Type B pancreatic cell (in vitro differentiated cells): ENCODE data around the gene TEDC1. TPM values are rescaled to one million over a fixed set of nuclear protein-coding genes. Genes with fewer than 3 reads are reported as not detected.

ENCODE experiments used
- DNase-seq: peaks from one replicate; pipeline ENCODE4 v3.0.0; 2021; ENCODE audit warnings: mixed read lengths; ENCODE audit not compliant: unreplicated experiment; ENCODE audit errors: extremely low spot score
- H3K27ac Mint-ChIP-seq: 2 replicates; pipeline ENCODE4 v1.8.0; 2021; ENCODE audit warnings: mild to moderate bottlenecking, mixed read lengths
- H3K27me3 Mint-ChIP-seq: 2 replicates; pipeline ENCODE4 v1.8.0; 2021; ENCODE audit warnings: mixed read lengths
- H3K36me3 Mint-ChIP-seq: 2 replicates; pipeline ENCODE4 v1.8.0; 2021; ENCODE audit warnings: mixed read lengths
- H3K4me1 Mint-ChIP-seq: one replicate; pipeline ENCODE4 v1.8.0; 2021; ENCODE audit warnings: mixed read lengths; ENCODE audit not compliant: unreplicated experiment
- H3K4me3 Mint-ChIP-seq: 2 replicates; pipeline ENCODE4 v1.8.0; 2021; ENCODE audit warnings: mild to moderate bottlenecking, mixed read lengths
- H3K9me3 Mint-ChIP-seq: 2 replicates; pipeline ENCODE4 v1.8.0; 2021; ENCODE audit warnings: mixed read lengths
- total RNA-seq: library from RNA; stranded (reverse); gene quantifications from 2 replicates; pipeline ENCODE4 v1.2.1, GENCODE V29; 2021; ENCODE audit warnings: low replicate concordance
- TF ChIP-seq, protein P1 (sequence below): fragments of 200-600 bp; sonication (generic); conservative IDR thresholded peaks from 2 replicates; pipeline ENCODE4 v1.5.0; 2021; ENCODE audit warnings: antibody characterized with exemption, mild to moderate bottlenecking

TEDC1 gene
- total RNA-seq, 1 donor from 2014 or later, result 22.1 TPM

DNA sequence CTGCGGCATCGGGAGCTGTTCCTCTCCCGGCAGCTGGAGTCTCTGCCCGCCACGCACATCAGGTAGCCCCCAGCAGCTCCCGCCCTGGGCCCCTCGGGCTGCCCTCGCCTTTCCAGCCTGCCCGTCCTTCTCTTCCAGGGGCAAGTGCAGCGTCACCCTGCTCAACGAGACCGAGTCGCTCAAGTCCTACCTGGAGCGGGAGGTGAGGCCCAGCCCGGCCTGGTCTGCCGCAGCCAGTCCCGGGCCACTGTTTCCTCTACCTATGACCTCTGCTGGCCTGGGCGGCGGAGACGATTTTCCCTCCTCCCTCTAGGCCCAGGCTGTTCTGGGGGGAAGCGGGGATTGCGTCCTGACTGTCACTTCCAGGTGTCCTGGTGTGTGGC is 40.9 kb upstream of the TEDC1 start:
- Mint-ChIP-seq H3K36me3 (peaks cover 4% of the 10 kb centered on the region), H3K27me3 (no peaks in the 10 kb centered on the region), H3K4me3 (no peak overlapping the region), H3K27ac (no peak overlapping the region), H3K9me3 (no peaks in the 10 kb centered on the region), H3K4me1 (no peaks in the 10 kb centered on the region)
- TF ChIP-seq, protein P1, sequence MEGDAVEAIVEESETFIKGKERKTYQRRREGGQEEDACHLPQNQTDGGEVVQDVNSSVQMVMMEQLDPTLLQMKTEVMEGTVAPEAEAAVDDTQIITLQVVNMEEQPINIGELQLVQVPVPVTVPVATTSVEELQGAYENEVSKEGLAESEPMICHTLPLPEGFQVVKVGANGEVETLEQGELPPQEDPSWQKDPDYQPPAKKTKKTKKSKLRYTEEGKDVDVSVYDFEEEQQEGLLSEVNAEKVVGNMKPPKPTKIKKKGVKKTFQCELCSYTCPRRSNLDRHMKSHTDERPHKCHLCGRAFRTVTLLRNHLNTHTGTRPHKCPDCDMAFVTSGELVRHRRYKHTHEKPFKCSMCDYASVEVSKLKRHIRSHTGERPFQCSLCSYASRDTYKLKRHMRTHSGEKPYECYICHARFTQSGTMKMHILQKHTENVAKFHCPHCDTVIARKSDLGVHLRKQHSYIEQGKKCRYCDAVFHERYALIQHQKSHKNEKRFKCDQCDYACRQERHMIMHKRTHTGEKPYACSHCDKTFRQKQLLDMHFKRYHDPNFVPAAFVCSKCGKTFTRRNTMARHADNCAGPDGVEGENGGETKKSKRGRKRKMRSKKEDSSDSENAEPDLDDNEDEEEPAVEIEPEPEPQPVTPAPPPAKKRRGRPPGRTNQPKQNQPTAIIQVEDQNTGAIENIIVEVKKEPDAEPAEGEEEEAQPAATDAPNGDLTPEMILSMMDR, result no peak
- no peak for DNase-seq

DNA sequence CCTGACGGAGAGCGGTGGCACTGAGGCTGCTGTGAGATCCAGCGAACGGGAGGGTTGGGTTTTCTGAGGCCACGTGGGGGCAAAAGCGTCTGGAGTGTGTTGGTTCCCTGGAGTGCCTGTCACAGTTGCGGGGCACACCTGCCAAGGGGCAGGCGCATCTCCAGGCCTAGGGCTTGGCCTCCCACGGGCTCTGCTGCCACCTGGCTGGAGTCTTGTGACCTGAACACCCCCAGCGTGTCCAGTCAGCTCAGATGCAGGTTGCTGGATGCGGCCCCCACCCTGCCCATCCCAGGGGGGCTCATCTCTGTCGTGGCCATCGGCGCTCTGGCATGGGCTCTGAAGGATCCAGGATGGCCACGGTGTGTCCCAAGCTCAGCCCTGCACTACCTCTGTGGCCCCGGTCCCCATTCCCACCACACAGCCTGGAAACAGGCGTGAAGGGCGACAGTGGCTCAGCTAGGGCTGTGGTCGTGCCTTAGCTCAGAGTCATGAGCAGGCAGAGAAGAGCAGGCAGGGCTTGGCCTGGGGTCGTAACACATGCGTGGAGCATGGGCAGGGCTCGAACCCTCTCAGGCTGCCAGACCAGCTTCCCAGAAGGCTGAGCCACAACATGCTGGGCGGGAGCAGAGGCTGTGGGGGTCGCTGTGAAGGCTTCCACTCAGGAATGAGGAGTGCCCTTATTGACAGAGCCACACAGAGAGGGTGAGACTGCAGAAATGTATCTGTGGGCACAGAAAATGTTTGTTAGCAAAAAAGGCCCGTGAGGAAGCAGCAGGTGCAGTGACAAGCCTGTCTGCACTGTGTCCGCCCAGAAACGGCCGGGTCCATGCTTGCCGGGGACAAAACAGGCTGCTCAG is 40.0 kb upstream of the TEDC1 start:
- no peak overlapping the region for H3K27ac Mint-ChIP-seq
- H3K36me3 Mint-ChIP-seq, result peaks cover 4% of the 10 kb centered on the region
- no peaks in the 10 kb centered on the region for H3K9me3 Mint-ChIP-seq
- TF ChIP-seq, protein P1, result no peak
- H3K4me1 Mint-ChIP-seq, result no peaks in the 10 kb centered on the region
- H3K4me3 Mint-ChIP-seq, result no peak overlapping the region
- no peaks in the 10 kb centered on the region for H3K27me3 Mint-ChIP-seq
- no peak for DNase-seq

DNA sequence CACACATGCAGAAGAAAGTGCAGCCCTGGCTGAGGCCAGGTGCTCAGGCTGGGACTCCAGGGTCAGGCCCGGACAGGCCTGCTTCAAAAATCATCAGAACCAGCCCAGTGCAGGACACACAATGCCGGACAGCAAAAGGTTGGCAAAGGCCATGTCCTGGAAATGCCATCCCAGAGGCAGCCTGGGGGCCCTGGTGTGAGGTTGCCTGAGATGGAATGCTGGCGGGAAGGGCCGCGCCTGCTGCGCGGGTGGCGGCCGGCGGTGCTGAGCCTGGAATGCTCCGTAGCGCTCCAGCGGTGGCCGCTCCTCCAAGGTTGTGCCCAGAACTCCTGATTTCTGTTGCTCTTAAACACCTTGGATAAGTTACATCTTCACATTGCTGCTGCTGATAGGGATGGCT is 38.1 kb upstream of the TEDC1 start:
- no peak overlapping the region for H3K27ac Mint-ChIP-seq

DNA sequence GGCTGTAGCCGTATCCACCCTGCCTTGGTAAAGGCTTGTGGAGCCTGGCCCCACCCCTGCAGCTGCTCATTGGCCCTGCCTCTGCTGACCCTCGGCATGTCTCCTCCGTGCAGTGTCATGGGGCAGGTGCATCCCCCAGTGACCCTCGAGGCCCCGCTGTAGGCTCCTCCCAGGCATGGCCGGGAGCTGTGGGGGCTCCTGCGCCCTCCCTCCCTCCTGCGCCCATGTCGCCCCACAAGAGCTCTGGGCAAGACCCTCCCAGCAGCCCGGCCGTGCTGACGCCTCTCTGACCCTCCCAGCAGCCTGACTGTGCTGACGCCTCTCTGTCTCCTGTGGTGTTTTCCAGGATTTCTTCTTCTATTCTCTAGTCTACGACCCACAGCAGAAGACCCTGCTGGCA is 37.2 kb upstream of the TEDC1 start:
- no peaks in the 10 kb centered on the region for H3K27me3 Mint-ChIP-seq
- TF ChIP-seq, protein P1, result no peak
- no peak overlapping the region for H3K4me3 Mint-ChIP-seq
- no peak for DNase-seq
- H3K9me3 Mint-ChIP-seq, result no peaks in the 10 kb centered on the region
- no peak overlapping the region for H3K27ac Mint-ChIP-seq
- H3K36me3 Mint-ChIP-seq, result peaks cover 4% of the 10 kb centered on the region
- H3K4me1 Mint-ChIP-seq, result no peaks in the 10 kb centered on the region

More for the DNA sequence above, 38.1 kb upstream of the TEDC1 start:
- no peak overlapping the region for H3K4me3 Mint-ChIP-seq
- no peaks in the 10 kb centered on the region for H3K27me3 Mint-ChIP-seq
- H3K36me3 Mint-ChIP-seq, result peaks cover 4% of the 10 kb centered on the region
- TF ChIP-seq, protein P1, result no peak
- no peaks in the 10 kb centered on the region for H3K9me3 Mint-ChIP-seq
- no peak for DNase-seq
- no peaks in the 10 kb centered on the region for H3K4me1 Mint-ChIP-seq

DNA sequence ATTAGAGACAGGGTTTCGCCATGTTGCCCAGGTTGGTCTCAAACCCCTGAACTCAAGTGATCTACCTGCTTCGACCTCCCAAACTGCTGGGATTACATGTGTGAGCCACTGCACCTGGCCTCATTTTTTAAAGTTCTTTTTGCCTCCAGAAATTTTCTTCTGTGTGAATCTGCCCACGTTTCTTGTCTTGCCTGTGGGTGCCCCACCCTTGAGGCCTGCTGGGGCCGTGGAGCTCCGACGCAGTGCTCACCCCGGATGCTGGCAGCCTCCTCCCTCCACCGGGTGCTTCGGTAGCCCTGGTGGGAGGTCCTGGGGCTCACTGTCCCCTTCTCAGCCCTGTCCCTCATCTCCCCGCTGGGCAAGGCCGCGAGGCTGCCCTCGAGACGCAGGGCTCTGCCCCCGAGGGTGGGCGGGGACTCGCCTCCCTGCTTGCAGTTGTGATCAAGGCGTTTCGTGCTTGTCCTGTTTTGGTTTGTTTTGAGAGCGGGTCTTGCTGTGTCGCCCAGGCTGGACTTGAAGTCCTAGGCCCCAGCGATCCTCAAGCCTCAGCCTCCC is 35.9 kb upstream of the TEDC1 start:
- Mint-ChIP-seq H3K36me3 (peaks cover 4% of the 10 kb centered on the region), H3K27ac (no peak overlapping the region), H3K9me3 (no peaks in the 10 kb centered on the region), H3K4me3 (no peak overlapping the region), H3K4me1 (no peaks in the 10 kb centered on the region), H3K27me3 (no peaks in the 10 kb centered on the region)
- TF ChIP-seq, protein P1, result no peak
- no peak for DNase-seq
